Measurements from ENCODE around the gene B4GALNT1. TPM values are rescaled to one million over a fixed set of nuclear protein-coding genes. Genes with fewer than 3 reads are reported as not detected.

B4GALNT1 gene
- total RNA-seq, 1 experiment from 2014 or later = 4.2 TPM

DNA sequence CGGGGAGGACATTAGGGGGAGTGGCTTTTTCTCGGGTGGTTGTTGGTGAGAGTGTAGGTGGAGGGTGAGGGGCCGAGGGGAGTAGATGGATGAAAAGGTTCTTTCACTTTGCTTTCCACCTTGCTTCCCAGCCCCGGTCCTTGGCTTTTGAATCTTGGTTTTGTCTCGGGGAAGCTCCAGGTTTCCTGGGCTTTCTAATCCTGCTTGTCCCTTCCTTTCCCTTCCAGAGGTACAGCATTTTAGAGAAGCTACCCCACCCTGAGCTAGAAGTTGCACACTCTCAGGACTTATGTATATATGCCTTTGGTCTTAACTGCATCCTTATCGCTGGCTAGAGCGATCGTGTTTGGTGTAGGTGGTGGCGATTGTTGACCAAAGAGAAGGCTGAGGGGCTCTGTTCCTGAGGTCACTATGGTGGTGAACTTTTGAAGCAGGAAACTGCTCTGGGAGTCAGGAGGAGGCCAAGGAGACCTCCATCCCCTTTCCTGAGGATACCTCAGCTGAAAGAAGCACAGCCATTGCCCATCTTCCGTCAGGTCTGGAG is 41.1 kb downstream of the B4GALNT1 start:
- TSS peak; percentile 37 for BruUV-seq (replicated peaks)
- TF ChIP-seq, protein P1, sequence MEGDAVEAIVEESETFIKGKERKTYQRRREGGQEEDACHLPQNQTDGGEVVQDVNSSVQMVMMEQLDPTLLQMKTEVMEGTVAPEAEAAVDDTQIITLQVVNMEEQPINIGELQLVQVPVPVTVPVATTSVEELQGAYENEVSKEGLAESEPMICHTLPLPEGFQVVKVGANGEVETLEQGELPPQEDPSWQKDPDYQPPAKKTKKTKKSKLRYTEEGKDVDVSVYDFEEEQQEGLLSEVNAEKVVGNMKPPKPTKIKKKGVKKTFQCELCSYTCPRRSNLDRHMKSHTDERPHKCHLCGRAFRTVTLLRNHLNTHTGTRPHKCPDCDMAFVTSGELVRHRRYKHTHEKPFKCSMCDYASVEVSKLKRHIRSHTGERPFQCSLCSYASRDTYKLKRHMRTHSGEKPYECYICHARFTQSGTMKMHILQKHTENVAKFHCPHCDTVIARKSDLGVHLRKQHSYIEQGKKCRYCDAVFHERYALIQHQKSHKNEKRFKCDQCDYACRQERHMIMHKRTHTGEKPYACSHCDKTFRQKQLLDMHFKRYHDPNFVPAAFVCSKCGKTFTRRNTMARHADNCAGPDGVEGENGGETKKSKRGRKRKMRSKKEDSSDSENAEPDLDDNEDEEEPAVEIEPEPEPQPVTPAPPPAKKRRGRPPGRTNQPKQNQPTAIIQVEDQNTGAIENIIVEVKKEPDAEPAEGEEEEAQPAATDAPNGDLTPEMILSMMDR (IDR thresholded peaks at IDR 0.05; ENCODE audit: insufficient read depth in 1 of 2, low read depth in 1 of 2, low read length in 1 of 2, severe bottlenecking in 1 of 2, unreplicated experiment in 1 of 2) = no peak
- Mint-ChIP-seq H3K4me3 (ENCODE audit: unreplicated experiment) (peak overlapping the region; percentile 90), H3K4me1 (ENCODE audit: low read depth, unreplicated experiment) (peaks cover 19% of the 10 kb centered on the region), H3K27ac (ENCODE audit: unreplicated experiment) (peak overlapping the region; percentile 88), H3K36me3 (ENCODE audit: insufficient read depth, unreplicated experiment) (peaks cover 26% of the 10 kb centered on the region), H3K9me3 (ENCODE audit: unreplicated experiment) (no peaks in the 10 kb centered on the region), H3K27me3 (ENCODE audit: insufficient read depth, unreplicated experiment) (no peaks in the 10 kb centered on the region)
- peaks cover 17% of the 10 kb centered on the region for H3K4me1 ChIP-seq
- CTCF ChIA-PET = interaction anchor here (1.1 to 1.5 kb wide), 4 partner anchors 9 to 145 kb away, joined by 4 to 7 read pairs (median 6); partner anchors contain the start of gene B4GALNT1
- POLR2A ChIA-PET = no interaction called here
- no peaks in the 10 kb centered on the region for H3K9me3 ChIP-seq
- H3K27me3 ChIP-seq (replicated peaks; ENCODE audit: control insufficient read depth, insufficient read depth, low read length) = no peaks in the 10 kb centered on the region
- intact Hi-C loops (cut with micrococcal nuclease; ENCODE audit: unreplicated experiment) = loop anchor here (1.0 kb wide), 2 partner anchors 9 to 101 kb away; no protein-coding TSS in a partner anchor
- peak overlapping the region; percentile 80 for H3K4me3 ChIP-seq (ENCODE audit: low read depth, low read length)
- DNase-seq = peak in 1 of 2 experiments; percentile 56
- H3K36me3 ChIP-seq (ENCODE audit: control insufficient read depth, insufficient read depth, low read length) = no peaks in the 10 kb centered on the region; the same call in 1 of the 2 replicates

- intact Hi-C loops (cut with micrococcal nuclease; ENCODE audit: unreplicated experiment) = loop anchor here (1.0 kb wide), 2 partner anchors 8 to 102 kb away; no protein-coding TSS in a partner anchor
Measured at GRCh38 chr12:57590864-57591781, 41.9 kb downstream of the B4GALNT1 start, which contains the start of gene PIP4K2C. PIP4K2C (plus strand) TSS chr12:57591192; CDS start chr12:57591290, 98 bp downstream.

More at GRCh38 chr12:57590864-57591781, 41.9 kb downstream of the B4GALNT1 start, which contains the start of gene PIP4K2C:
- TF ChIP-seq, protein P1 (IDR thresholded peaks at IDR 0.05; ENCODE audit: insufficient read depth in 1 of 2, low read depth in 1 of 2, low read length in 1 of 2, severe bottlenecking in 1 of 2, unreplicated experiment in 1 of 2) = no peak
- Mint-ChIP-seq H3K36me3 (ENCODE audit: insufficient read depth, unreplicated experiment) (peaks cover 24% of the 10 kb centered on the region), H3K4me3 (ENCODE audit: unreplicated experiment) (peak within 1 kb of the TSS; percentile 90), H3K27me3 (ENCODE audit: insufficient read depth, unreplicated experiment) (no peaks in the 10 kb centered on the region), H3K9me3 (ENCODE audit: unreplicated experiment) (no peaks in the 10 kb centered on the region), H3K27ac (ENCODE audit: unreplicated experiment) (peak within 1 kb of the TSS; percentile 88), H3K4me1 (ENCODE audit: low read depth, unreplicated experiment) (peaks cover 19% of the 10 kb centered on the region)
- H3K4me1 ChIP-seq = peaks cover 13% of the 10 kb centered on the region; the same call in 1 of the 2 replicates
- POLR2A ChIA-PET = no interaction called here
- peak within 1 kb of the TSS; percentile 80 for H3K4me3 ChIP-seq (ENCODE audit: low read depth, low read length)
- H3K9me3 ChIP-seq = no peaks in the 10 kb centered on the region
- H3K36me3 ChIP-seq (ENCODE audit: control insufficient read depth, insufficient read depth, low read length) = no peaks in the 10 kb centered on the region
- peak; percentile 87 to 90 for DNase-seq
- H3K27me3 ChIP-seq (replicated peaks; ENCODE audit: control insufficient read depth, insufficient read depth, low read length) = no peaks in the 10 kb centered on the region
- BruUV-seq (replicated peaks) = no TSS peak
- CTCF ChIA-PET = interaction anchor here (0.7 to 1.5 kb wide), 4 partner anchors 8 to 145 kb away, joined by 3 to 7 read pairs (median 4); partner anchors contain the start of gene B4GALNT1
